Skin epidermis (tissue), 12 donors: ENCODE data around the gene LRRC7.

ENCODE experiments used
- H3K27ac ChIP-seq, 21 experiments: fragments of 200-600 bp; sonication (generic) in 11 of 21; one replicate each; pipeline ENCODE4 v1.5.0; 2020; ENCODE audit warnings: mild to moderate bottlenecking in 3 of 21, inconsistent platforms in 2 of 21, moderate library complexity in 2 of 21
- H3K4me3 ChIP-seq, 7 experiments: fragments of 200-600 bp; sonication (generic) in 2 of 7; one replicate each; pipeline ENCODE4 v1.5.0; 2020; ENCODE audit warnings: inconsistent platforms in 2 of 7, mild to moderate bottlenecking in 2 of 7, moderate library complexity in 1 of 7

LRRC7 gene

DNA sequence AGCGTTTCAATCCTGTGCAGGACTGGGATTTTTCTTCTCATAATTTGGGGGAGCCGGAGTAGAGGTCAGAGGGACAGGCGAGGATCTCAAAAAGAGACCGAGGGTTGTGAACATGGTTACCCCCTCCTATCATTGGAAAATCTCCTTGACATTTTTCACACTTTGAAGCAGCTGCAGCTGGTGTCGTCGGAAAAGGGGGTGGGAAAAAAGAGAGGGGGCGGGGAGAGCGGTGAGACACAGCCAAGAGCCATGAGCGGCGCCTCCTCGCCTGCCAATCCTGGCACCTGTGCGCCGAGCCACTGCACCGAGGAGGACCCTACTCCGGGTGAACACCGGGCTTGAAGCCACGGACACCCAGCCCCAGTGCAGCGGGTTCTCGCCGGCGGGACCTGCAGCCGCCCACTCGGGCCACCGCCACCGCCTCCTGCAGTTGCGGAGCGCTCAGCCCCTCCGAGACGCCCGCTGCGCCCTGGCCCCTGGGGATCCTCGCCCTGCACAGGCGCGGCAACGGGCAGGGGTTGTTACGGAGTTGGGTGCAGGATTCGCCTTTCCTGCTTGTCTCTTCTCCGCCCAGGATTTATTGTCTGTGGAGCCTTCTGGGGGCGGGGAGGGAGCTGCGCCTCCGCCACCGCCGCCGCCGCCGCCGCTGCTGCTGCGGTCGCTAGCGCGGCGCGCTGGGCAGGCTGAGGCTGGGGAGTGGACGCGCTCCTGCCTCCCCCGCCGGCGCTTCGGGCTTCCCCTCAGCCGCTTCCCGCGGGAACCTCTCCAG, at the start of gene LRRC7:
Gene LRRC7, plus strand, starts transcription at position 271 of the 769 bp plus-strand sequence. CDS start 718 bp downstream, outside the sequence.
- peak within 1 kb of the TSS; percentile 18 to 47 (median 30) for H3K4me3 ChIP-seq
- H3K27ac ChIP-seq, result no peak within 1 kb of the TSS

DNA sequence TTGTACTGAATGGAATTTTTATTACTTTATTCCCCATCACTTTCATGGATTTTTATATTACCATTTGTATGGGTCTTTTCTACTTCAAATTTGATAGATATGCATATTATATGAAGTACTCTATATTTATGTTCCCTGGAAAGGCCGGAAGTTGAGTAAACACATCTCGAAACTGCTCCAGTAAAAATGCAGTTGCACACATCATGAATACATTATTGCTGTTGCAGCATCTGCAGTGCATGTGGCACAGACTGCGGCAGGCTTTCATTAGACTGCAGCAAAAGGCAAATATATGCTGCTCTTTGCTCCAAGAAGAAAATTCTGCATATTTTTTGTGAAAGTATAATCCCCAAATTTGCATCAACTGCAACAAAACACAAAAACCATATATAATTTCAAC, 48.7 kb upstream of the LRRC7 start:
- Histone ChIP-seq H3K4me3 (no peak overlapping the region), H3K27ac (no peak overlapping the region)

- H3K27ac ChIP-seq, result no peak overlapping the region
- no peak overlapping the region for H3K4me3 ChIP-seq
Measured at GRCh38 chr1:69520326-69520725, 47.4 kb upstream of the LRRC7 start.

- no peak overlapping the region for H3K27ac ChIP-seq
- no peak overlapping the region for H3K4me3 ChIP-seq
Measured at GRCh38 chr1:69523032-69523431, 44.7 kb upstream of the LRRC7 start.

DNA sequence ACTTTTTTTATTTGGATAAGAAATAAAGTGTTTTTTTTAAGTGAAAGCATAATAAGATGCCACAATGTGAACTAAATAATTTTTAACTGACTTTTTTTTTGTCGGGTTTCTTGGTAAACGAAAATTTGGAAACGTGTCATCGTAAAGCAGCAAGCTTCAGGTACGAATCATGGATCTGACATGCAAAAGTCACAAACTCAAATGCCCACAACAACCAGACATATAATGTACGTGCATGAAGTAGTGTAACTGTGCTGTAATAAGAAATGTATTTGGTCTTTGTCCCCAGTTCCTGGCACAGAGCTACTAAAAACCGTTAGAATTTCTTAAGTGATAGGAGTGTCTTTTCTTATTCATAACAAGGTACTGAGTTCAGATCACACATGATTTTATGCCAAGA, 44.3 kb upstream of the LRRC7 start:
- H3K27ac ChIP-seq, result no peak overlapping the region
- no peak overlapping the region for H3K4me3 ChIP-seq

DNA sequence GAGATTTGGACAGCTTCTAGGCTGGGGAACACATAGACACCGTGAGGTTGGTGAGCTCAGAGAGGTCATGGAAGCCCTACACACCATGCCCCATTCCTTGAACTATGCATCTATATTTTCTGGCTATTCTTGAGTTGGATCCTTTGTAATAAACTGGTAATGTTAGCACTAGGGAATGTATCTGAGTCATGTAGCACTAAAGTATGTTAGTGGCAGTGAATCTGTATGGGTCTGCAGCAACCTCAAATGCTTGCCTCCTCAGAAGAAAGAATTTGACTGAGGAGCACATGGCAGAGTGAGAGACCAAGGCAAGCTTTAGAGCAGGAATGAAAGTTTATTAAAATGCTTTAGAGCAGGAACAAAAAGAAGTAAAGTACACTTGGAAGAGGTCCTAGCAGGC, 43.7 kb upstream of the LRRC7 start:
- H3K4me3 ChIP-seq, result no peak overlapping the region
- H3K27ac ChIP-seq, result no peak overlapping the region

DNA sequence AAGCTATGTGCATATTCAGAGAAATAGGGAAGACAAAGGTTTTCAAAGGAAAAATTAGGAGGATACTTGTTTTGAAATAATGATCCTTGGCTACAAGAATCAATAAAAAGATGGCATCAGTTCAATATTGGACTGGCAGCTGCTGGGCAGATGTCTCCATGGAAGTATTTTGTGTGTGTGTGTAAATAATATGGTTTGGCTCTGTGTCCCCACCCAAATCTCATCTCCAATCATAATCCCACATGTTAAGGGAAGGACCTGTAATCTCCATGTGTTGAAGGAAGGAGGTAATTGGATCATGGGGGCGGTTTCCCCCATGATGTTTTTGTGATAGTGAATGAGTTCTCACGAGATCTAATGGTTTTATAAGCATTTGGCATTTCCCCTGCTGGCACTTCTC, 40.4 kb upstream of the LRRC7 start:
- H3K27ac ChIP-seq, result no peak overlapping the region
- H3K4me3 ChIP-seq, result no peak overlapping the region

GRCh38 chr1:69528376-69528775, 39.3 kb upstream of the LRRC7 start:
- Histone ChIP-seq H3K4me3 (no peak overlapping the region), H3K27ac (no peak overlapping the region)

GRCh38 chr1:69533343-69533742, 34.4 kb upstream of the LRRC7 start:
- H3K4me3 ChIP-seq, result no peak overlapping the region
- H3K27ac ChIP-seq, result no peak overlapping the region

- no peak overlapping the region for H3K4me3 ChIP-seq
Measured at GRCh38 chr1:69534829-69535228, 32.9 kb upstream of the LRRC7 start.

DNA sequence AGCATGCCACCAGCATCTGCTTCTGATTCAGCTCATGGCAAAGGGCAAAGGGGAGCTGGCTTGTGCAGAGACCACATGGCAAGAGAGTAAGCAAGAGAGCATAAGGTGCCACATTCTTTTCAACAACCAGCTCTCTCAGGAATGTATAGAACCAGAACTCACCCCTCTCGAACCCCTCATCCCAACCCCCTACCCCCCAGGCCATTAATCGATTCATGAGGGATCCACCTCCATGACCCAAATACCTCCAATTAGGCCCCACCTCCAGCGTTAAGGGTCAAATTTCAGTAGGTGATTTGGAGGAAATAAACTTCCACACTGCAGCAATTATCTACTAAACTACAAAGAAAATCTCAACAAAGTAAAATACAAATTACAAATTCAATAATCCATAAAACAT, 32.2 kb upstream of the LRRC7 start:
- H3K27ac ChIP-seq, result no peak overlapping the region
- H3K4me3 ChIP-seq, result no peak overlapping the region

More at GRCh38 chr1:69534829-69535228, 32.9 kb upstream of the LRRC7 start:
- H3K27ac ChIP-seq, result no peak overlapping the region

GRCh38 chr1:69540052-69540451, 27.7 kb upstream of the LRRC7 start:
- Histone ChIP-seq H3K4me3 (no peak overlapping the region), H3K27ac (no peak overlapping the region)

DNA sequence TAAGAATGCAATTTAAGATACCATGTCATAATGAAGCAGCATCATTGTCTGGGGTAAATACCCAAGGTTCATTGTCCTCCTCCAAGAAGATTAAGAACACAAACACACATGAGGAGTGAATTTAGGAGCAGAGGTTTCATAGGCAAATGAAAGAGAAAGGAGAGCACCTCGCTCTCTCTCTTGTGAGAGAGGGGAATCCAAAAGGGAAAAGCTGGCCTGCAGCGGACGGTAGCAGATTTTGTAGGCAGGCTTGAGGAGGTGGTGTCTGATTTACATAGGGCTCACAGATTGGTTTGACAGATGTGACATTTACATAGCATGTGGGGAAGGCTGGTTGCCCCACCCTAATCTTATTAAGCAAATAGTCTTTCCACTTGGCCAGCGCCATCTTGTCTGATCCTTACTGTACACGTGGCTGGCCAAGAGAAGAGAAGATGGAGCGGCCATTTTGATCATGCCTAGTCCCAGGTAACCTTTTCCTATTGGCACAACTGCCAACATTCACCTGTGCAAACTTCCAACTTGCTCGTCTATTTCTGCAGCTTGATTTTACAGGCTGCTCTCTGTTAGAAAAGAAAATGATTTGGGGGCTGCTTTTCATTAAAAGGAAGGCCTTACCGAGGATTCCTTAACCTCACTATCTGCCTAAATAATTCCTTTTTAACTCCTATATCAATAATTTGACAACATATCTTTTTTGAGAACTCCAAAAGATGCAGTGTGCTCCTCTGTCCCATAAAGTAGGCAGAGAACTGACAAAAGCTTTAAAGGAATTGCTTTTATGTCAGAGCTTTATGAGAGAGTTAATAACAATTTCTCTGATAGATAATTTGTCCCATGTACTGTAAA, 16.0 kb upstream of the LRRC7 start:
- H3K4me3 ChIP-seq, result no peak overlapping the region
- no peak overlapping the region for H3K27ac ChIP-seq

DNA sequence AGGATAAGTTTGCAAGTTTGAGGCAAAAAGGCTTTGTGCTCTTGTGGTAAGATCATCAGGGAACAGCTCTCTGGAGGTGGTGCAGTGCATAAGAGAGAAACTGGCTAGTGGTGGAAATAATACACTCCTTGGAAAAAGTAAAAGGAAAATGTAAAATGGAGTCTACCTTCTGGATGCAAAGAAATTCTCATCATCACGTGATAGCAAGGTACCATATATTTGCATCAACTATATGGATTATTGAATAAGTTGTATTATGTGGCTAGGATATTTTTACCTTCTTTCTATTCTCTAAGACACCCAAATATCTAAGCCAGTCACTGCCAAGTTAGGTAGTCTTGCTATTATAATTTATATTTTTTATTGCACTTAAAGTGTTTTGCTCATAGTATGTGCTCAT, 14.0 kb upstream of the LRRC7 start:
- no peak overlapping the region for H3K4me3 ChIP-seq
- H3K27ac ChIP-seq, result no peak overlapping the region

DNA sequence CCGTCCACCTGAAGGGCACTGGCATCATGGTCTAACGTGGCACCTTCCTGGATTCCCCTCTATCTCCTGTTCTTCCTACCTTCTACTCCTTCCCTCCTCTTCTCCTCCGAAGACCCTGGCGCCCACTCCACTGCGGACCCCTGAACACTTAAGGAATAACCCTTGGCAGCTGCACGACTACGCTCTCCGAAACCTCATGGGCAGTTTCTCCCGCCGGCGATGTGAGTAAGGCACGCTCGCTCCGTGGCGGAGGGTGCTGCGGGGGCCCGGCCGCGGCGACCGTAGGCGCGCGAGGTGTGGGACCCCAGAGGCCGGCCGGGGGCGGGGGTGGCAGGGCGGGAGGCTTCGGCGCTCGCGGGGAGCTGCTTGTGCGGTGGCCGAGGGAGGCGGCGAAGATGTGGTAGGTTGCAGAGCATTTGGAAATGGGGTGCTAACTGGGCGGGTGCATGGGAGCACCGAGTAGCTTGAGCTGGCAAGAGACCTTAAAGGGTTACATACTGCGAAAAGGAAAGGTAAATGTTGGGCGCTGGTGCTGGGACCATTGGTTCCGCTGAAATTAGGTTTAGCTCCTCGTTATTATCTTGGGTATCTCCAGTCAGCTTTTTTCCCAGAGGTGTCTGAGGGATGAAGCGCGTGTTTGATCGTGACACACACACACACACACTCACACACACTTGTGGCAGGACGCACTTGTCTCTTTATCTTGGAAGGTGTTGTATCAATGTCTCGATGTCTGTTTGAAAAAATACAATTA, 876 bp downstream of the LRRC7 start:
- H3K27ac ChIP-seq, result no peak overlapping the region
- peak overlapping the region; percentile 16 to 47 (median 30) for H3K4me3 ChIP-seq

- peak overlapping the region in 2 of 7 experiments; percentile 33 to 47 for H3K4me3 ChIP-seq
- H3K27ac ChIP-seq, result no peak overlapping the region
Measured at GRCh38 chr1:69569175-69569541, 1.4 kb downstream of the LRRC7 start.

DNA sequence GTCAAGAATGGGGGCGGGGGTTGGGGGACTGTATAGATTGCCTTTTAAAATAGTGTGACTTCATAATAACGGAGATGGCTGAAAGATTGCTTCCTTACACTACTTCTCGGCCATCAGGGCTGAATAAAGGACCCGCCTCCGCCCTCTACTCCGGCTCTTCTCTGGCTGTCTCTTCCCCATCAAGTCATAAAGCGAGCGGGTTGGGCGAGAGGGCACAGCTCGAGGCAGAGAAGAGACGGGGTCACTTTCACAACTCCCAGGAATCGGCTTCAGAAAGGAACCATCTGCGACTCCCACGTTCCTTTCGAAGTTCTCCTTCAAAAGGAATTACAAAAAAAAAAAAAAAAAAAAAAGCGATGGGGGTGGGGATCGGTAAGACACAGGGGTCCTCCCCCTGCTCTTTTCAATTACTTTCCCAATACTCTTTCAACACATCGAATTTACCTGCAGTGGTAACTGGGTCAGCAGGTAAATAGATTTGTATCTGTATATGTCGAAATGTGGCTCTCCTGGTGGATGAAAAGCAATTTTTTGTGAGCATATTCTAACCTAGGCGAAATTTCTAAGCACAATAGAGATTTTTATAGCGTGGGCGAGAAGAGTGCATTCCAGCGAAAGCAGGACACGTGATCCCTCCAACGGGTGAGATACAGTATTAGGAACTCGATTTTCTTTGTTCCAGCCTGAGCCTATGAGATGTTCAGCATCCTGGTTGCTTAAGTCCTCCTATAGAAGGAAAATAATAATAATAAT, 2.0 kb downstream of the LRRC7 start:
- H3K4me3 ChIP-seq, result peak overlapping the region in 1 of 7 experiments; percentile 47
- no peak overlapping the region for H3K27ac ChIP-seq

- Histone ChIP-seq H3K4me3 (no peak overlapping the region), H3K27ac (no peak overlapping the region)
Measured at GRCh38 chr1:69570356-69570755, 2.6 kb downstream of the LRRC7 start.

GRCh38 chr1:69572921-69573320, 5.2 kb downstream of the LRRC7 start:
- Histone ChIP-seq H3K27ac (no peak overlapping the region), H3K4me3 (no peak overlapping the region)

DNA sequence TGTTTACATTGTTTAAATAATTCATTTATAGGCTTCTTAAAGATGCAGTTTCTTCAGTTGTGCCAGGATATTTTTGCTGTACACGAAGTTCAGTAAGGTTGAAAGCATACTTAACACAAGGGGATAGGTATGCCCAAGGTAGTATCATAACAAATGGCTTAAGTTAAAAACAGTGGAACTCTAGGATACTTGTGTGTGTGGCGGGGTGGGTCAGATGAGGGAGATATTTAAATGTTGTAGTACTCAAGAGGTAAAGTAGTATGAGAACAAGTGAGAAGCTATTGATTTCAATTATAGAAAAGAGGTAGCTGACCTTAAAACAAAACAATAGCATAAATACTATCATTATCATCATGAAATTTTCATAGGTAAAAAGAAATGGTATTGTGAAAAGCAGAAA, 6.2 kb downstream of the LRRC7 start:
- H3K4me3 ChIP-seq, result no peak overlapping the region
- no peak overlapping the region for H3K27ac ChIP-seq
